ENCODE data around the gene COG5.

Gene COG5

GRCh38 chr7:107313355-107313754 is 250.4 kb downstream of the COG5 start:
- no peak overlapping the region for H3K27ac ChIP-seq (ENCODE audit: low read length)
- no peaks in the 10 kb centered on the region for H3K27me3 ChIP-seq (ENCODE audit: insufficient read depth, low read length)
- H3K36me3 ChIP-seq (ENCODE audit: insufficient read depth, low read depth, low read length) = no peaks in the 10 kb centered on the region; the same call in 1 of the 2 replicates
- no peak overlapping the region for H3K9ac ChIP-seq (ENCODE audit: low read depth, low read length)
- no peaks in the 10 kb centered on the region for H3K4me1 ChIP-seq (ENCODE audit: insufficient read depth, low read length)
- no peak overlapping the region for H3K4me3 ChIP-seq (ENCODE audit: low read length)
- H3K9me3 ChIP-seq (ENCODE audit: insufficient read depth, low read depth, low read length) = no peaks in the 10 kb centered on the region

GRCh38 chr7:107312418-107312817 is 251.3 kb downstream of the COG5 start:
- H3K27ac ChIP-seq (ENCODE audit: low read length) = no peak overlapping the region
- H3K4me3 ChIP-seq (ENCODE audit: low read length) = no peak overlapping the region
- no peaks in the 10 kb centered on the region for H3K9me3 ChIP-seq (ENCODE audit: insufficient read depth, low read depth, low read length)
- no peaks in the 10 kb centered on the region for H3K27me3 ChIP-seq (ENCODE audit: insufficient read depth, low read length)
- no peaks in the 10 kb centered on the region for H3K4me1 ChIP-seq (ENCODE audit: insufficient read depth, low read length)
- H3K36me3 ChIP-seq (ENCODE audit: insufficient read depth, low read depth, low read length) = no peaks in the 10 kb centered on the region; the same call in 1 of the 2 replicates
- no peak overlapping the region for H3K9ac ChIP-seq (ENCODE audit: low read depth, low read length)

- H3K4me3 ChIP-seq (ENCODE audit: low read length) = no peak overlapping the region
- H3K27me3 ChIP-seq (ENCODE audit: insufficient read depth, low read length) = no peaks in the 10 kb centered on the region
- no peaks in the 10 kb centered on the region for H3K4me1 ChIP-seq (ENCODE audit: insufficient read depth, low read length)
- H3K9ac ChIP-seq (ENCODE audit: low read depth, low read length) = no peak overlapping the region
- H3K27ac ChIP-seq (ENCODE audit: low read length) = no peak overlapping the region
- H3K9me3 ChIP-seq (ENCODE audit: insufficient read depth, low read depth, low read length) = no peaks in the 10 kb centered on the region
- H3K36me3 ChIP-seq (ENCODE audit: insufficient read depth, low read depth, low read length) = no peaks in the 10 kb centered on the region
These were observed 254.4 kb downstream of the COG5 start for GRCh38 chr7:107309296-107309695.

GRCh38 chr7:107304636-107305035 is 259.1 kb downstream of the COG5 start:
- Histone ChIP-seq H3K27ac (ENCODE audit: low read length) (no peak overlapping the region), H3K27me3 (ENCODE audit: insufficient read depth, low read length) (no peaks in the 10 kb centered on the region)

GRCh38 chr7:107304063-107304462 is 259.7 kb downstream of the COG5 start:
- Histone ChIP-seq H3K4me3 (ENCODE audit: low read length) (no peak overlapping the region), H3K4me1 (ENCODE audit: insufficient read depth, low read length) (no peaks in the 10 kb centered on the region), H3K27ac (ENCODE audit: low read length) (no peak overlapping the region), H3K9me3 (ENCODE audit: insufficient read depth, low read depth, low read length) (no peaks in the 10 kb centered on the region), H3K9ac (ENCODE audit: low read depth, low read length) (no peak overlapping the region), H3K27me3 (ENCODE audit: insufficient read depth, low read length) (no peaks in the 10 kb centered on the region), H3K36me3 (ENCODE audit: insufficient read depth, low read depth, low read length) (no peaks in the 10 kb centered on the region)

More at GRCh38 chr7:107304636-107305035, 259.1 kb downstream of the COG5 start:
- H3K4me1 ChIP-seq (ENCODE audit: insufficient read depth, low read length) = no peaks in the 10 kb centered on the region
- no peak overlapping the region for H3K4me3 ChIP-seq (ENCODE audit: low read length)
- H3K9me3 ChIP-seq (ENCODE audit: insufficient read depth, low read depth, low read length) = no peaks in the 10 kb centered on the region
- H3K9ac ChIP-seq (ENCODE audit: low read depth, low read length) = no peak overlapping the region
- no peaks in the 10 kb centered on the region for H3K36me3 ChIP-seq (ENCODE audit: insufficient read depth, low read depth, low read length)

DNA sequence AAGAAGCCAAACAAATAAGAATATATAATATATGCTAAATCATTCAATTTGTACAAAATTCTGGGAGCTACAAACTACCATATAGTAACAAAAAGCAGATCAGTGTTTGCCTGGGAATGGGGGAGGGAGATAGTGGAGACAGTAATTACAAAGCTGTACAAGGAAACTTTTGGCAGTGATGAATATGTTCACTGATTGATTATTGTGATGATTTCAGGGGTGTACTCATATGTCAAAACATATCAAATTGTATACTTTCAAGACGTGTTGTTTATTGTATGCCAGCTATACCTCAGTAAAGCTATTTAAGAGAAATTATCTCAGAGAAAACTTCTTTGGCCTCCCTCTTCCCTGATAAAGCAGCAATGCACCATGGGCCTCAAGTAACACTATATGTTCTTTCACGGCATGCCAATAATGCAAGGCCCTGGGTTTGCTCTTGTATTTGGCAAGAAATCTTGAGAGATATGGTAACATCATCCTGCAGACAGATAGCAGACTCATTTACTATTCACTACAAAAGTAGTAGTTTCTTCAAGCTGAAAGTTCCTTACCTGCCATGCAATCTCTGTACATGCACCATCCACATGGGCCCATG is 261.4 kb downstream of the COG5 start:
- Histone ChIP-seq H3K4me3 (ENCODE audit: low read length) (no peak overlapping the region), H3K27ac (ENCODE audit: low read length) (no peak overlapping the region), H3K9ac (ENCODE audit: low read depth, low read length) (no peak overlapping the region), H3K4me1 (ENCODE audit: insufficient read depth, low read length) (no peaks in the 10 kb centered on the region), H3K9me3 (ENCODE audit: insufficient read depth, low read depth, low read length) (no peaks in the 10 kb centered on the region), H3K36me3 (ENCODE audit: insufficient read depth, low read depth, low read length) (no peaks in the 10 kb centered on the region), H3K27me3 (ENCODE audit: insufficient read depth, low read length) (no peaks in the 10 kb centered on the region)

- H3K4me3 ChIP-seq (ENCODE audit: low read length) = no peak overlapping the region
- no peak overlapping the region for H3K9ac ChIP-seq (ENCODE audit: low read depth, low read length)
- H3K9me3 ChIP-seq (ENCODE audit: insufficient read depth, low read depth, low read length) = no peaks in the 10 kb centered on the region
- no peaks in the 10 kb centered on the region for H3K36me3 ChIP-seq (ENCODE audit: insufficient read depth, low read depth, low read length)
- no peaks in the 10 kb centered on the region for H3K27me3 ChIP-seq (ENCODE audit: insufficient read depth, low read length)
- no peaks in the 10 kb centered on the region for H3K4me1 ChIP-seq (ENCODE audit: insufficient read depth, low read length)
- H3K27ac ChIP-seq (ENCODE audit: low read length) = no peak overlapping the region
These were observed 269.5 kb downstream of the COG5 start for GRCh38 chr7:107294182-107294581.

DNA sequence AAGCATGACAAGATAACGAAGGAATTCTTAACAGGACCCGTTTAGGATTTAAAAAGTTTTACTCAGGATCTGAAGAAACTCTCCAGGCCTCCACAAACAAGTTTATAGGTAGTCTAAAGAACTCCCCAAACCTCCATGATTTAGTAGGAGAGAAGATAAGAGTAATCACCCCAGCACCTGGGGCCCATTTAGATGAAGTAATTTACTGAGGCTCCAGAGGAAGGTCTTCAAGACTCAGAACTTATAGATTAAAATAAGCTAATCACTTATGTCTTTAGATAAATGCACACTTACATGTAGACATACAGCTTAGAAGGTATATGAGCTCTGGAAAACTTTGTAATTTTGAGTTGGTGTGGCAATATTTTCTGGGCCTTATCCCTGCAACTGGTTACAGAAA is 271.1 kb downstream of the COG5 start:
- no peaks in the 10 kb centered on the region for H3K4me1 ChIP-seq (ENCODE audit: insufficient read depth, low read length)
- no peak overlapping the region for H3K27ac ChIP-seq (ENCODE audit: low read length)
- no peak overlapping the region for H3K4me3 ChIP-seq (ENCODE audit: low read length)
- no peak overlapping the region for H3K9ac ChIP-seq (ENCODE audit: low read depth, low read length)
- H3K36me3 ChIP-seq (ENCODE audit: insufficient read depth, low read depth, low read length) = no peaks in the 10 kb centered on the region
- no peaks in the 10 kb centered on the region for H3K9me3 ChIP-seq (ENCODE audit: insufficient read depth, low read depth, low read length)
- H3K27me3 ChIP-seq (ENCODE audit: insufficient read depth, low read length) = no peaks in the 10 kb centered on the region

DNA sequence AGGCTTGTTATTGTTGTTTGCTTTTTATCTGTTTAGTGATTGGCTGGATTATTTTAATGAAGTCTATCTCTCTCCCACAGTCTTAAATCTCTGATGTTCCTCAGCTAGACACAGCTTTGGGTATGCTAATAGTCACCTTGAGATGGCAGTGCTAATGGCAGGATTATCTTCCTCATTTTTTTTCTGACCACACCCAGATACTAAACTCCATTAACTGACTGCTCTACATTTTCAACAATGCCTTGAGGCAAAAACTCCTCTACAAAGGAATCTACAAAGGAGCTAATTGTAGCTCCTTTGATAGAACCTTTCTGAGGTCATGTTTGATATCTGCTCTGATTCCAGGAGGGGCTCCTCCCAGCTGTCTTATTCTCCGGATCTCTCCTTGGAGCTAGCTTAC is 272.3 kb downstream of the COG5 start:
- no peak overlapping the region for H3K27ac ChIP-seq (ENCODE audit: low read length)

DNA sequence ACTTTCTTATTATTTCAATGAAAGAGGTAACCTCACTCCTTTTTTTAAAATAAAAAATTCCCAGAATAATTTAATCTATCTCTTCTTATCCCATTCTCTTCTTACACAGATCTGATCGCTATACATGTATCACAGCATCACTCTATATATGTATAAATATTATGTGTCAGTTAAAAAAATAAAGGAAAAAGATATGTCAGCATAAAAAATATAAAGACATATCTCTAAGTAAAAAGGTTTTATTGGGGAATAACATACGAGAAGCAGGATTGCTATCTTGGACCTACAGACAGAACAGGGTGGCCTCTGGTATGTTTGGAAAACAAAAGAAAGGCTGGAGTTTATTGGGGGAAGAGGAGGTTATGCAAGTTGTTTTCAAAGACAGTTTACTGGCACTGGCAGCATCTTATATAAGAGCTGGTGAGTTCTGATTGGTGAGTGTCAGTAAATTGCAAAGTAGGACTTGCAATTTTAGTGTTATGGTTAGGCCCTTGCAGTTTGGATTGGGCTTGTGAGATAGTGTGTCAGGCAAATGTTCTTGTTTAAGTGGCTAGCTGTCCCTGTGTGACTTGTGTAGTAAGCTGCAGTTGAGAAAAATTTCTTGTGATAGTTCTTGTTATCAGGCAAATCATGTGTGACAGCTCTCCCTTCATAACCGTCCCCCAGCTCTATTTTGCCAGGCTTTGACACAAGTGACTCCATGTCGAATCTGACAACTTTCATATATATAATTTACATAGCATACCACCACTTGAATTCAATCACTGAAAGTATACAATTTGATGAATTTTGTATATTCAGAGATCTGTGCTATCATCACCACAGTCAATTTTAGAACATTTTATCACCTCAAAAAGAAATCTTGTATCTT is 276.7 kb downstream of the COG5 start:
- Histone ChIP-seq H3K9ac (ENCODE audit: low read depth, low read length) (no peak overlapping the region), H3K36me3 (ENCODE audit: insufficient read depth, low read depth, low read length) (no peaks in the 10 kb centered on the region), H3K27me3 (ENCODE audit: insufficient read depth, low read length) (no peaks in the 10 kb centered on the region), H3K9me3 (ENCODE audit: insufficient read depth, low read depth, low read length) (no peaks in the 10 kb centered on the region), H3K4me3 (ENCODE audit: low read length) (no peak overlapping the region), H3K27ac (ENCODE audit: low read length) (no peak overlapping the region), H3K4me1 (ENCODE audit: insufficient read depth, low read length) (no peaks in the 10 kb centered on the region; the same call in 1 of the 2 replicates)

More for the DNA sequence above, 272.3 kb downstream of the COG5 start:
- no peak overlapping the region for H3K4me3 ChIP-seq (ENCODE audit: low read length)
- no peaks in the 10 kb centered on the region for H3K9me3 ChIP-seq (ENCODE audit: insufficient read depth, low read depth, low read length)
- H3K36me3 ChIP-seq (ENCODE audit: insufficient read depth, low read depth, low read length) = no peaks in the 10 kb centered on the region
- H3K9ac ChIP-seq (ENCODE audit: low read depth, low read length) = no peak overlapping the region
- no peaks in the 10 kb centered on the region for H3K27me3 ChIP-seq (ENCODE audit: insufficient read depth, low read length)
- no peaks in the 10 kb centered on the region for H3K4me1 ChIP-seq (ENCODE audit: insufficient read depth, low read length)

DNA sequence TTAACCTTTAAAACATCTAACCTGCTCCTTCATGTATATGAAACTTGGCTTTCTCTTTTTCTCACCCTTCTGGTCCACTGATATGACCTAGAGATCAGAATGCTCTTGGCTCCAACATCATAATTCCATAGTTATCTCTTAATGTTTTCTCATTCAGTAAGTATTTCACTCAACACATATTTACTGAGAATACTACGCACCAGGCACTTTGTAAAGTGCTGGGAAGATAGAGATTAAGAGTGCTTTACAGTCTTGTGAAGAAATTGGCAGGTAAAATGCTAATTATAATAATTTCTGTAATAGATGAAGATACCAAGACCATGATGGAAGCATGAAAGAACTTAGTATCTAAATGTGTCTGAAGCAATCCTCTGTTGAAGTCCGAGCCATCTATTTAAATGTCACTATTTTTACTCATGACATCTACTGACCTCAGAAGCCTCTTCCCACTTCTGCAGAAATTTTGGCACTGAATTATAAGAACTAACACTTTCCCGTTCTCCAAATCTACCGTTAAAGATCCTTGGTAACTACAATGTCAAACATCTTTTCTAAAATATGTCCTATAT is 278.7 kb downstream of the COG5 start:
- H3K27ac ChIP-seq (ENCODE audit: low read length) = no peak overlapping the region
- H3K27me3 ChIP-seq (ENCODE audit: insufficient read depth, low read length) = no peaks in the 10 kb centered on the region
- H3K9me3 ChIP-seq (ENCODE audit: insufficient read depth, low read depth, low read length) = no peaks in the 10 kb centered on the region
- no peak overlapping the region for H3K4me3 ChIP-seq (ENCODE audit: low read length)
- no peaks in the 10 kb centered on the region; the same call in 1 of the 2 replicates for H3K4me1 ChIP-seq (ENCODE audit: insufficient read depth, low read length)
- H3K9ac ChIP-seq (ENCODE audit: low read depth, low read length) = no peak overlapping the region
- no peaks in the 10 kb centered on the region for H3K36me3 ChIP-seq (ENCODE audit: insufficient read depth, low read depth, low read length)

GRCh38 chr7:107277331-107277730 is 286.4 kb downstream of the COG5 start:
- H3K27ac ChIP-seq (ENCODE audit: low read length) = no peak overlapping the region
- no peaks in the 10 kb centered on the region; the same call in 1 of the 2 replicates for H3K4me1 ChIP-seq (ENCODE audit: insufficient read depth, low read length)
- H3K9ac ChIP-seq (ENCODE audit: low read depth, low read length) = no peak overlapping the region
- no peak overlapping the region for H3K4me3 ChIP-seq (ENCODE audit: low read length)
- no peaks in the 10 kb centered on the region for H3K27me3 ChIP-seq (ENCODE audit: insufficient read depth, low read length)
- no peaks in the 10 kb centered on the region for H3K36me3 ChIP-seq (ENCODE audit: insufficient read depth, low read depth, low read length)
- no peaks in the 10 kb centered on the region for H3K9me3 ChIP-seq (ENCODE audit: insufficient read depth, low read depth, low read length)

All from iPS-20b (cell line).